Activated CD4-positive, alpha-beta memory T cell treated with anti-CD3 and anti-CD28 coated beads for 36 hours (primary cell): ENCODE measurements around the gene SLC25A21. TPM values are rescaled to one million over a fixed set of nuclear protein-coding genes. Genes with fewer than 3 reads are reported as not detected.
"Not testable (repeated sequence)": the region's sequence is repeated elsewhere in the genome, so short reads cannot be mapped to it uniquely, and the experiment has no call there.

Source experiments
- CTCF ChIA-PET: fragments of 350-600 bp; sonication (Branson Sonifier 250); formaldehyde crosslinking; loops from one replicate; lab custom pipeline; 2021; ENCODE audit warnings: antibody characterized with exemption, inconsistent platforms; lab: Charles Lee
- POLR2A ChIA-PET: fragments of 350-600 bp; sonication (Branson Sonifier 250); formaldehyde crosslinking; loops from one replicate; lab custom pipeline; 2021; ENCODE audit warnings: antibody characterized with exemption; lab: Charles Lee
- DNase-seq: peaks from one replicate; pipeline ENCODE4 v3.0.0-alpha.2; 2020
- H3K27ac Mint-ChIP-seq: one replicate; pipeline ENCODE4 v1.8.0; 2021; ENCODE audit warnings: mixed read lengths
- H3K27me3 Mint-ChIP-seq: one replicate; pipeline ENCODE4 v1.8.0; 2021; ENCODE audit warnings: mixed read lengths
- H3K36me3 Mint-ChIP-seq: one replicate; pipeline ENCODE4 v1.8.0; 2021; ENCODE audit warnings: mixed read lengths
- H3K4me1 Mint-ChIP-seq: one replicate; pipeline ENCODE4 v1.8.0; 2021; ENCODE audit warnings: low read depth, mixed read lengths
- H3K4me3 Mint-ChIP-seq: one replicate; pipeline ENCODE4 v1.8.0; 2021; ENCODE audit warnings: mild to moderate bottlenecking, mixed read lengths
- H3K9me3 Mint-ChIP-seq: one replicate; pipeline ENCODE4 v1.8.0; 2021; ENCODE audit warnings: mixed read lengths
- intact Hi-C: fragments of 100-400 bp; cut with micrococcal nuclease; formaldehyde crosslinking; loops from one replicate; pipeline ENCODE4 v1.15.1; 2023
- total RNA-seq, 2 experiments: library from RNA; stranded (reverse); gene quantifications; one replicate each; pipeline ENCODE4 v1.2.3, GENCODE V29; 2021

SLC25A21 gene
- total RNA-seq, 2 experiments from 2014 or later, result not detected

- H3K4me1 Mint-ChIP-seq, result no peaks in the 10 kb centered on the region
- H3K27ac Mint-ChIP-seq, result no peak overlapping the region
- intact Hi-C loops, result no loop called here
- H3K36me3 Mint-ChIP-seq, result no peaks in the 10 kb centered on the region
- H3K9me3 Mint-ChIP-seq, result peaks cover 6% of the 10 kb centered on the region
- ChIA-PET CTCF (no interaction called here), POLR2A (no interaction called here)
- no peak overlapping the region for H3K4me3 Mint-ChIP-seq
- no peak for DNase-seq
- H3K27me3 Mint-ChIP-seq, result no peaks in the 10 kb centered on the region
Measured at GRCh38 chr14:37013078-37013477, 159.3 kb downstream of the SLC25A21 start.

- Mint-ChIP-seq H3K27me3 (no peaks in the 10 kb centered on the region), H3K4me1 (no peaks in the 10 kb centered on the region), H3K27ac (no peak overlapping the region)
Measured at GRCh38 chr14:36998686-36999085, 173.7 kb downstream of the SLC25A21 start.

GRCh38 chr14:36997843-36998242, 174.6 kb downstream of the SLC25A21 start:
- DNase-seq, result no peak
- POLR2A ChIA-PET, result no interaction called here
- H3K4me3 Mint-ChIP-seq, result no peak overlapping the region
- intact Hi-C loops, result no loop called here
- no peaks in the 10 kb centered on the region for H3K4me1 Mint-ChIP-seq
- H3K9me3 Mint-ChIP-seq, result peaks cover 5% of the 10 kb centered on the region
- CTCF ChIA-PET, result no interaction called here
- H3K27ac Mint-ChIP-seq, result no peak overlapping the region
- no peaks in the 10 kb centered on the region for H3K27me3 Mint-ChIP-seq
- H3K36me3 Mint-ChIP-seq, result no peaks in the 10 kb centered on the region

More at GRCh38 chr14:36998686-36999085, 173.7 kb downstream of the SLC25A21 start:
- ChIA-PET CTCF (no interaction called here), POLR2A (no interaction called here)
- no peak for DNase-seq
- Mint-ChIP-seq H3K36me3 (no peaks in the 10 kb centered on the region), H3K9me3 (peaks cover 5% of the 10 kb centered on the region), H3K4me3 (no peak overlapping the region)
- intact Hi-C loops, result no loop called here

GRCh38 chr14:36996857-36997590, 175.4 kb downstream of the SLC25A21 start:
- DNase-seq, result no peak
- no peaks in the 10 kb centered on the region for H3K36me3 Mint-ChIP-seq
- CTCF ChIA-PET, result interaction anchor here (1.9 kb wide), 1 partner anchor 55 kb away, joined by 4 read pairs; no protein-coding TSS in a partner anchor
- intact Hi-C loops, result no loop called here
- POLR2A ChIA-PET, result no interaction called here
- no peaks in the 10 kb centered on the region for H3K4me1 Mint-ChIP-seq
- no peak overlapping the region for H3K4me3 Mint-ChIP-seq
- H3K27me3 Mint-ChIP-seq, result no peaks in the 10 kb centered on the region
- no peak overlapping the region for H3K27ac Mint-ChIP-seq
- H3K9me3 Mint-ChIP-seq, result peaks cover 5% of the 10 kb centered on the region

GRCh38 chr14:36996133-36996856, 176.1 kb downstream of the SLC25A21 start:
- no peak overlapping the region for H3K4me3 Mint-ChIP-seq
- intact Hi-C loops, result no loop called here
- H3K27ac Mint-ChIP-seq, result no peak overlapping the region
- H3K4me1 Mint-ChIP-seq, result no peaks in the 10 kb centered on the region
- H3K36me3 Mint-ChIP-seq, result no peaks in the 10 kb centered on the region
- no peak for DNase-seq
- no peaks in the 10 kb centered on the region for H3K27me3 Mint-ChIP-seq
- ChIA-PET POLR2A (no interaction called here), CTCF (interaction anchor here (1.9 kb wide), 1 partner anchor 54 kb away, joined by 4 read pairs; no protein-coding TSS in a partner anchor)
- H3K9me3 Mint-ChIP-seq, result peaks cover 5% of the 10 kb centered on the region

- Mint-ChIP-seq H3K27ac (no peak overlapping the region), H3K4me1 (no peaks in the 10 kb centered on the region), H3K36me3 (no peaks in the 10 kb centered on the region), H3K9me3 (peaks cover 8% of the 10 kb centered on the region), H3K27me3 (no peaks in the 10 kb centered on the region), H3K4me3 (no peak overlapping the region)
- DNase-seq, result no peak
- intact Hi-C loops, result no loop called here
- POLR2A ChIA-PET, result no interaction called here
- CTCF ChIA-PET, result no interaction called here
Measured at GRCh38 chr14:36989806-36990205, 182.6 kb downstream of the SLC25A21 start.

- ChIA-PET CTCF (no interaction called here), POLR2A (no interaction called here)
- intact Hi-C loops, result no loop called here
- peaks cover 8% of the 10 kb centered on the region for H3K9me3 Mint-ChIP-seq
- DNase-seq, result no peak
- H3K27me3 Mint-ChIP-seq, result no peaks in the 10 kb centered on the region
- no peak overlapping the region for H3K27ac Mint-ChIP-seq
- H3K4me1 Mint-ChIP-seq, result no peaks in the 10 kb centered on the region
- H3K36me3 Mint-ChIP-seq, result no peaks in the 10 kb centered on the region
- H3K4me3 Mint-ChIP-seq, result no peak overlapping the region
Measured at GRCh38 chr14:36988989-36989388, 183.4 kb downstream of the SLC25A21 start.

- intact Hi-C loops, result no loop called here
- Mint-ChIP-seq H3K27ac (no peak overlapping the region), H3K4me1 (no peaks in the 10 kb centered on the region), H3K27me3 (no peaks in the 10 kb centered on the region), H3K36me3 (no peaks in the 10 kb centered on the region), H3K4me3 (no peak overlapping the region), H3K9me3 (peaks cover 8% of the 10 kb centered on the region)
- no peak for DNase-seq
- ChIA-PET CTCF (no interaction called here), POLR2A (no interaction called here)
Measured at GRCh38 chr14:36988568-36988967, 183.8 kb downstream of the SLC25A21 start.

GRCh38 chr14:36986407-36986806, 186.0 kb downstream of the SLC25A21 start:
- H3K27ac Mint-ChIP-seq, result no peak overlapping the region
- no peak overlapping the region for H3K4me3 Mint-ChIP-seq
- no peaks in the 10 kb centered on the region for H3K27me3 Mint-ChIP-seq
- peaks cover 8% of the 10 kb centered on the region for H3K9me3 Mint-ChIP-seq
- H3K36me3 Mint-ChIP-seq, result no peaks in the 10 kb centered on the region
- intact Hi-C loops, result no loop called here
- POLR2A ChIA-PET, result no interaction called here
- CTCF ChIA-PET, result no interaction called here
- H3K4me1 Mint-ChIP-seq, result no peaks in the 10 kb centered on the region
- DNase-seq, result no peak

- Mint-ChIP-seq H3K9me3 (peaks cover 8% of the 10 kb centered on the region), H3K27ac (no peak overlapping the region), H3K4me1 (no peaks in the 10 kb centered on the region), H3K4me3 (no peak overlapping the region), H3K27me3 (no peaks in the 10 kb centered on the region), H3K36me3 (no peaks in the 10 kb centered on the region)
- DNase-seq, result no peak
- CTCF ChIA-PET, result no interaction called here
- POLR2A ChIA-PET, result no interaction called here
- intact Hi-C loops, result no loop called here
Measured at GRCh38 chr14:36981832-36982529, 190.4 kb downstream of the SLC25A21 start.

GRCh38 chr14:36980413-36980812, 192.0 kb downstream of the SLC25A21 start:
- intact Hi-C loops, POLR2A ChIA-PET, CTCF ChIA-PET, H3K4me1 Mint-ChIP-seq, H3K27me3 Mint-ChIP-seq, H3K9me3 Mint-ChIP-seq, DNase-seq, H3K27ac Mint-ChIP-seq, H3K36me3 Mint-ChIP-seq, H3K4me3 Mint-ChIP-seq: not testable (repeated sequence)

GRCh38 chr14:36979863-36980262, 192.5 kb downstream of the SLC25A21 start:
- Mint-ChIP-seq H3K36me3 (no peaks in the 10 kb centered on the region), H3K4me1 (no peaks in the 10 kb centered on the region), H3K27me3 (no peaks in the 10 kb centered on the region), H3K9me3 (peaks cover 8% of the 10 kb centered on the region), H3K4me3 (no peak overlapping the region), H3K27ac (no peak overlapping the region)
- POLR2A ChIA-PET, result no interaction called here
- intact Hi-C loops, result no loop called here
- no peak for DNase-seq
- CTCF ChIA-PET, result no interaction called here
